NT2/D1 (cell line): Measurements from ENCODE around the gene NAA40.

Source experiments
- SUZ12 ChIP-seq: IDR thresholded peaks from 2 replicates; pipeline ENCODE4 v1.6.1; 2011; ENCODE audit not compliant: insufficient read length, insufficient read depth; ENCODE audit errors: extremely low read depth
- YY1 ChIP-seq: IDR thresholded peaks from 2 replicates; pipeline ENCODE4 v1.6.1; 2011; ENCODE audit not compliant: insufficient read length, insufficient read depth
- ZNF274 ChIP-seq: IDR thresholded peaks from 2 replicates; pipeline ENCODE4 v1.6.1; 2011; ENCODE audit warnings: mild to moderate bottlenecking, low read depth, low read length

DNA sequence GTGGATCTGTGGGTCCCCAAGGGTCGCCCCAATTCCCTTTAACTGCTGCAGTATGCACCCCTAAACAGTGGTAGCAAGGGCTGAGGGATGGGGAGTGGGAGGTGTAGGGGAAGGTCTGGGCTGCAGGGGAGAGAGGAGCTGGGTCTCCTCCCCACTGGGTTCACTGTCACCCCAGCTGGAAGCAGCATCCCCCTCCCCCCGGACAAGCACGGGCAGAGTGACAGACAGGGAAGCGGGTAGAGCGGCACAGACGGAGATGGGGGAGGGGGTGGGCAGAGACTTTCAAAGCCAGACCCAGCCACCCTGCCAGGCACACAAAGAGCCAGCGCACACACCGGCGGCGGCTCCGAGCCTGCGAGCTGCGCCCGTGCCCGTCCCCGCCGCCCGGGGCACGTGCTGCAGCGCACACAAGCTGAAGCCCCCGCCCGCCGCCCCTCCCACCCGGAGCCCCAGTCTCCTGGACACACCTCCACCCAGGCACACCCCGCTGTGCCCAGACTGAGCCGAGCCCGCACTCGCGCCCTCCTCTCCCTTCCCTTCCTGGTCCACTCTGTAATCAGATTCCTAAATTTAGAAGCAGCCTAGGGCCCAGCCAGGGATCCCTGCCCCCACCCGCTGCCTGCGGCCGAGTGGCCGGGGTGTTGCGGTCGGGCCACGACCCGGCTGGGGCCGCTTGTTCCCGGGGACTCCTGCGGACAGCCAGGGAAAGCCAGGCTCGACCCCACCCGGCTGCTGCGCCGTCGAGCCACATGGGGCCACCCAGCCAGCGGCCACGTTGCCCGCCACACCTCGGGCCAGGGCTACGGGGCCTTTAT is 20.9 kb upstream of the NAA40 start:
- TF ChIP-seq YY1 (no peak), SUZ12 (no peak), ZNF274 (no peak)
